Measurements from ENCODE around the gene PPFIBP2.
A peak's percentile ranks its signal among the peaks of the same experiment; 100 is the strongest.
"Not testable (repeated sequence)": the region's sequence is repeated elsewhere in the genome, so short reads cannot be mapped to it uniquely, and the experiment has no call there.

The PPFIBP2 gene

GRCh38 chr11:7500251-7500650 lies 13.5 kb upstream of the PPFIBP2 start:
- DNase-seq, result no peak

DNA sequence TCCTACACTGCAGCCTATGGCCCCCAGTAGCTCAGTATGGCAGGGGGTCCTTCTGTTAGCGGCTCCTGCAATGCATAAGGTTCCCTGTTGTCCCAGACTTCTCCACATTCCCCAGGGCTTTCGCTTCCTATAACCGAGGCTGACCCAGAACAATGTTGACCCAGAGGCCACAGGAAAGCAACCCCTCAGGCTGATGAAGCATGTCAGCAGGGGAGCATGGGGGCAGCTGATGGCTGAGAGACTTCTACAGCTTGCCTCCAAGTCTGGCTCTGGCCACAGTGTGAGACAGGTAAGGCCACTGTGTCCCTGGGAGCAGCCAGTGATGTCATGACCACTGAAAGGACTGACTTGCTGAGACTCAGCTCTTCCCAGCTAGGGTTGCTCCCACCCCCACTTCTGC lies 12.5 kb upstream of the PPFIBP2 start:
- no peak for DNase-seq

DNA sequence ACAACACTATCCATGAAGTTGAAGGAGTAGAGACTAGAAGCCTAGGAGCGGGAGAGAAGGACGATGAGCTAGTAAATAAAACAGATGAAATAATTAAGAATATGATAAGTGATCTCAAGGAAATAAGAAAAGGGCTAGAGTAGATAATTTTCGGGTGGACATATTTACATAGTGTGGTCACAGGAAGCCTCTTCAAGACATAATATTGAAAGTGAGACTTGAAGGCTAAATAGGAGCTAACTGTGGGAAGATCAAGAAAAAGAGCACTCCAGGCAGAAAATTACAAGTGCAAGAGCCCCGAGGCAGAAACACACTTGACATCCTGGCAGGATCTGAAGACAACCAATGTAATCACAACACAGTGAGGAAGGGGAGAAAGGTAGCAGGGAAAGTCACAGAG lies 11.9 kb upstream of the PPFIBP2 start:
- DNase-seq, result no peak

- no peak for DNase-seq
Observed at GRCh38 chr11:7506243-7506642, 7.6 kb upstream of the PPFIBP2 start.

DNA sequence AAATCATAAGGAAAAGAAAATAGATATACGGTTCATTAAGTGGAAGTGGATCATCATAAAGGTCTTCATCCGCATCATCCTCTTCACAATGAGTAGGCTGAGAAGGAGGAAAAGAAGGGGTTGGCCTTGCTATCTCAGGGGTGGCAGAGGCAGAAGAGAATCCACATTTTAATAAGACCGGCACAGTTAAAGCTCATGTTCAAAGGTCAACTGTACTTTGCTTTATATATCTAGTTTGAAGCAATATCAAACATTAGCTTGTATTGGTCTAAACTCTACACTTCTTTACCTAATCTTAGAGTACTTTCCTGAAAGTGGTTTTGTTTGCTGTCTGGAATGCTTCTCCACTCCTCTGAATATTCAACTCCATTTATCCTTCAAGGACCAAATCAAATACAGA lies 5.7 kb upstream of the PPFIBP2 start:
- no peak for DNase-seq

- no peak for DNase-seq
Observed at GRCh38 chr11:7509966-7510365, 3.8 kb upstream of the PPFIBP2 start.

GRCh38 chr11:7511401-7511800 lies 2.4 kb upstream of the PPFIBP2 start:
- DNase-seq, result no peak

DNA sequence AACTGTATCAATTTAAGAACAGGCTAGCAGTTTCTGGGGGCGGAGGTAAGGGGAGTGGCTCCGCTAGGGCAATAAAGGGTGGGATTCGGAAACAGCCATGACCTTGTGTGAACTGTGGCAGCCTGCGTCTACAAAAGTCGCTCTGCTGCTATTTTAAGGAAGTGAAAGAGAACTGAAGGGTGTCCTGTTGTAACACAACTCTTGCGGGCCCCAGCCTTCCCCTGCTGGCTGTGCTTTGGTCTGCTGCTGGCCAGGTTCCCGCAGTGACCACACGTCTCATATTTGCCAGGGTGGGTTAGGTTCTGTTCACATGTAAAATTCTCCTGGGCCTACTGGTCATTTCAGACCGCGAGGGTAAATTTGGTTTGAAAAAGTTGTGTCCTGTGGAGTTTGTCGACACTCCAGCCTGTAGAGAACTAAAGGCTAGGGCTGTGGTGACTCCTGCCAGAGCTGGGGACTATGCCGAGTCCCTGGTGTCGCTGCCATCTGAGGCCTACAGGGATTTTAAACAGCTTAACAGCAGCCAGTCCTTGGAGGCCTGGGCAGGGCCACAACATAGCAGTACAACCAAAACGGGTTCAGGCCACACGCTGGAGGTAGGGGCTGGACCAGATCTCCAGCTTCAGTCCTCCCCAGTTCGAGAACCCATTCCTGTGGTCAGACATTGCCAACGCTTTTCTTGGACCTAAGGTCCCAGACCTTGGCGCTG lies 1.1 kb upstream of the PPFIBP2 start:
- DNase-seq, result peak; percentile 50 to 58

DNA sequence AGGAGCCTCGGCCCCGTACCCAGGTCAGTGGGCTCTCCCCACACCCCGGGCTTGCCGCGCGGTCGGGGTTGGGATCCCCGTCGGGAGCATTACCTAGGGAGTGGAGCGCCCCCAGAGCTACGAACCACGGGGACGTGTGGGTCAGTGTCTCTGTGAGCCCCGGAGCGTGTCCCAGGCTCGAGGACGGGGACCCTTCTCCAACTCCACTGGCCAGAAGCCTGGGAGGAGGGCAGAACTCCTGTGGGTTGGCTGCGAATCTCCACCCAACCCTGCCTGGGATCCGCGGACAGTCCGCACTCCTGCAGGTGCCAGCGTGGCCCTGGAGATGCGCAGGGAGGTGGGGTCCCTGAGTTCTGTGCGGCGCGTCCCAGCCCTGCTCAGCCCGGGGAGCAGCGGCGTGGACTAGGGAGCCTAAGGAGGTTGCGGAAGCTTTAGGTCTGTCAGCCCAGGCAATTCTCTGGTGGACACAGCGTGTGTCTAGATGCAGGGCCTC lies 346 bp downstream of the PPFIBP2 start:
- no peak for DNase-seq

GRCh38 chr11:7515447-7515886 lies 1.7 kb downstream of the PPFIBP2 start:
- DNase-seq, result no peak

GRCh38 chr11:7516475-7516874 lies 2.7 kb downstream of the PPFIBP2 start:
- DNase-seq, result no peak

GRCh38 chr11:7517743-7518142 lies 3.9 kb downstream of the PPFIBP2 start:
- not testable (repeated sequence) for DNase-seq

DNA sequence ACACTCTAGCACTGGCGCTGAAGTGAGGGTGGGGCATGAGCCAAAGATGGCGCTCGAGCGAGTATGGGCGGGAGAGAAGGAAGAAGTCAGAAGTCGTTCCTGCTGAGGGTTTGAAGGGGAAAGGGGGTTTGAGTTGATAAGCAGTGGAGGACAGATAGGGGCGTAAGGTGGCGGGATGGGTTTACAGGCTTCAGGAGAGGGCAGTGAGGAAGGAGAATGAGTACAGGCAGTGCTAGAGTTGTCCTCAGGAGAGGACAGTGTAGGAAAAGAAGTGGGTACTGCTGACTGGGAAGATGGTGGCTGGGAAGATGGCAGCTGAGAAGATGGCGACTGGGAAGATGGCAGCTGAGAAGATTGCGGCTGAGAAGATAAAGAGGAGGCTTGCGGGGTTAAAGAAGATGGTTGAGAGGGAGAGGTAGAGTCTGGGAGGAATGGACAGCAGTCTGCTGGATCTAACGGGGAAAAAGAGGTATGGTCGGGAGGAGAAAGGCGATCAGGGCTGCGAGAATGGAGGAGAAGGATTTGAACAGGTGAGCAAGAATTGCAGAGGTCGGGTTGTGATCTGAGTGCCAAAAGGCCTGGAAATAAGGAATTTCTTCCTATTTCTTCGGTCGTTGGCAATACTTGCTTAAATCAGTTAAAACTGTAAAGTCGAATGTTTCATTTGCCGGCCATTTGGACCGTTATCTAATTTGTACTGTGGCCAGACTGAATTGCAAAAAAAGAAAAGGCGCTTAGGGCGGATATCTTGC lies 5.2 kb downstream of the PPFIBP2 start:
- DNase-seq, result no peak

GRCh38 chr11:7520011-7520942 lies 6.5 kb downstream of the PPFIBP2 start:
- DNase-seq, result no peak

- no peak for DNase-seq
Observed at GRCh38 chr11:7520981-7521487, 7.2 kb downstream of the PPFIBP2 start.

DNA sequence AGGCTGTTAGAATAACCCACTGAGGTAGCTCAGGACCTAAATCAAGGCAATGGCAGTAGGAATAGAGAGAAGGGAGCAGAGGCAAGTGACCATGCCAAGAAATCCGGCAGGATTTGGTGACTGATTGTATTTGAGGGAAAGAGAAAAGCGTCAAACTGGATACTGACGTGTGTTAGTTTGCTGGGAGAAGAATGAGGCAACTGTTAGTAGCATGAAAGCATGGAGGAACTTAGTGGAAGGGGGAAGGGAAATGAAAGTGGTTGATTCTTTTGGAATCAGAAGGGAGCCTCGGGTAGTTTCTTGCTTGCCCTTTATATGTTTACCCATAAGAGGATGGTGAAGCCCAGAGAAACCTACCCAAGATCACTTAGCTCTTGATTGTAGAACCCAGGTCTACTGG lies 8.3 kb downstream of the PPFIBP2 start:
- DNase-seq, result no peak

- DNase-seq, result no peak
Observed at GRCh38 chr11:7522546-7522945, 8.7 kb downstream of the PPFIBP2 start.

- no peak for DNase-seq
Observed at GRCh38 chr11:7523416-7524210, 9.8 kb downstream of the PPFIBP2 start.

GRCh38 chr11:7524462-7525235 lies 10.8 kb downstream of the PPFIBP2 start:
- DNase-seq, result no peak

GRCh38 chr11:7525424-7525823 lies 11.6 kb downstream of the PPFIBP2 start:
- no peak for DNase-seq

GRCh38 chr11:7527029-7527428 lies 13.2 kb downstream of the PPFIBP2 start:
- DNase-seq, result no peak
